Measurements from ENCODE around the gene RAPH1.

RAPH1 gene

GRCh38 chr2:203352604-203353255, 182.4 kb downstream of the RAPH1 start:
- DNase-seq, result no peak

GRCh38 chr2:203347375-203347774, 187.7 kb downstream of the RAPH1 start:
- DNase-seq, result no peak

GRCh38 chr2:203346612-203347011, 188.5 kb downstream of the RAPH1 start:
- no peak for DNase-seq

- DNase-seq, result no peak
These were observed 190.4 kb downstream of the RAPH1 start for GRCh38 chr2:203344667-203345066.

Measured in T-helper 9 cell (primary cell).